Keratinocyte (primary cell): ENCODE results near the gene SOX18. TPM values are rescaled to one million over a fixed set of nuclear protein-coding genes. Genes with fewer than 3 reads are reported as not detected.

Experiments
- DNase-seq: peaks from one replicate; pipeline ENCODE4 v3.0.0-alpha.2; 2011; ENCODE audit warnings: low read depth, missing footprints, low spot score
- FAIRE-seq: peaks from 2 replicates; lab custom pipeline; 2011; peaks lifted over from hg19 to GRCh38; lab: Jason Lieb, UNC
- H2AFZ ChIP-seq: 2 replicates; pipeline ENCODE4 v1.6.0; 2012; ENCODE audit warnings: low read length, control low read depth, inconsistent platforms; ENCODE audit not compliant: control insufficient read depth
- H3K27ac ChIP-seq: 2 replicates; pipeline ENCODE4 v1.5.1; 2011; ENCODE audit warnings: low read length; ENCODE audit not compliant: control insufficient read depth, insufficient read depth
- H3K27me3 ChIP-seq: 3 replicates; pipeline ENCODE4 v1.6.0; 2011; ENCODE audit warnings: low read length; ENCODE audit not compliant: control insufficient read depth, insufficient read depth; ENCODE audit errors: extremely low read depth
- H3K36me3 ChIP-seq, 2 experiments: 2 replicates in 1 of 2; 3 replicates in 1 of 2; pipeline ENCODE4 v1.5.1; 2011; ENCODE audit warnings: low read length in 2 of 2, mild to moderate bottlenecking in 1 of 2; ENCODE audit not compliant: control insufficient read depth in 2 of 2, insufficient read depth in 2 of 2; ENCODE audit errors: extremely low read depth in 1 of 2
- H3K4me1 ChIP-seq: 3 replicates; pipeline ENCODE4 v1.5.1; 2011; ENCODE audit warnings: low read length; ENCODE audit not compliant: control insufficient read depth, insufficient read depth; ENCODE audit errors: extremely low read depth
- H3K4me2 ChIP-seq: 3 replicates; pipeline ENCODE4 v1.6.0; 2011; ENCODE audit warnings: low read depth, low read length; ENCODE audit not compliant: control insufficient read depth, insufficient read depth; ENCODE audit errors: extremely low read depth
- H3K4me3 ChIP-seq, 3 experiments: fragments of 200-600 bp in 1 of 3; sonication (generic) in 1 of 3; 2 replicates in 2 of 3; 3 replicates in 1 of 3; pipeline ENCODE4 v1.5.1; 2011 to 2016; ENCODE audit warnings: low read length in 3 of 3, mild to moderate bottlenecking in 3 of 3, control low read depth in 2 of 3, inconsistent platforms in 1 of 3, low read depth in 1 of 3, mixed read lengths in 1 of 3, mixed run types in 1 of 3, moderate library complexity in 1 of 3; ENCODE audit not compliant: control insufficient read depth in 2 of 3, insufficient read depth in 2 of 3; ENCODE audit errors: extremely low read depth in 1 of 3
- H3K79me2 ChIP-seq: 2 replicates; pipeline ENCODE4 v1.6.0; 2012; ENCODE audit warnings: low read length; ENCODE audit not compliant: control insufficient read depth, insufficient read depth
- H3K9ac ChIP-seq: 3 replicates; pipeline ENCODE4 v1.6.0; 2011; ENCODE audit warnings: low read length; ENCODE audit not compliant: control insufficient read depth, insufficient read depth; ENCODE audit errors: extremely low read depth
- H3K9me1 ChIP-seq: 3 replicates; pipeline ENCODE4 v1.6.0; 2011; ENCODE audit warnings: low read length; ENCODE audit not compliant: control insufficient read depth, insufficient read depth; ENCODE audit errors: extremely low read depth
- H3K9me3 ChIP-seq: 2 replicates; pipeline ENCODE4 v1.5.1; 2012; ENCODE audit warnings: low read depth, low read length; ENCODE audit not compliant: control insufficient read depth
- H4K20me1 ChIP-seq: 3 replicates; pipeline ENCODE4 v1.6.0; 2011; ENCODE audit warnings: low read length; ENCODE audit not compliant: control insufficient read depth, insufficient read depth; ENCODE audit errors: extremely low read depth
- EZH2 ChIP-seq: IDR thresholded peaks from one replicate; pipeline ENCODE4 v1.6.1; 2012; ENCODE audit warnings: inconsistent platforms, mild to moderate bottlenecking, low read length, moderate library complexity
- dilution Hi-C: fragments of 300-500 bp; cut with MboI; formaldehyde crosslinking; loops from one replicate; pipeline ENCODE4 v1.7.0; 2020; ENCODE audit warnings: low sequenced_read_pairs; ENCODE audit not compliant: extremely low pct_ligation_motif_present
- polyA plus RNA-seq, 5 experiments: library from polyadenylated mRNA; depleted of rRNA in 3 of 5; stranded (reverse) in 3 of 5; stranded (forward) in 1 of 5; unstranded in 1 of 5; fragments of >200 nt; gene quantifications; 1 replicate in 1 of 5; 2 replicates in 3 of 5; 3 replicates in 1 of 5; pipeline versions ENCODE4 v1.2.1 to v1.2.3, GENCODE V29; 2011 to 2012; ENCODE audit warnings: missing spikeins in 2 of 5, low read depth in 1 of 5, low replicate concordance in 1 of 5
- TF ChIP-seq, protein P1 (sequence below), 3 experiments: IDR thresholded peaks in 1 of 3; conservative IDR thresholded peaks in 1 of 3; optimal IDR thresholded peaks in 1 of 3; 2 replicates in 2 of 3; 3 replicates in 1 of 3; pipeline versions ENCODE3 to v1.5.1; 2011; ENCODE audit warnings: low read length in 3 of 3, mild to moderate bottlenecking in 3 of 3, moderate library complexity in 2 of 3, control low read depth in 1 of 3, inconsistent platforms in 1 of 3; ENCODE audit not compliant: insufficient read depth in 2 of 3; ENCODE audit errors: extremely low read depth in 1 of 3

SOX18 gene
- polyA plus RNA-seq, 1 donor (not counting 4 experiments of a cell fraction or from before 2014, with no cell fraction given) = not detected

DNA sequence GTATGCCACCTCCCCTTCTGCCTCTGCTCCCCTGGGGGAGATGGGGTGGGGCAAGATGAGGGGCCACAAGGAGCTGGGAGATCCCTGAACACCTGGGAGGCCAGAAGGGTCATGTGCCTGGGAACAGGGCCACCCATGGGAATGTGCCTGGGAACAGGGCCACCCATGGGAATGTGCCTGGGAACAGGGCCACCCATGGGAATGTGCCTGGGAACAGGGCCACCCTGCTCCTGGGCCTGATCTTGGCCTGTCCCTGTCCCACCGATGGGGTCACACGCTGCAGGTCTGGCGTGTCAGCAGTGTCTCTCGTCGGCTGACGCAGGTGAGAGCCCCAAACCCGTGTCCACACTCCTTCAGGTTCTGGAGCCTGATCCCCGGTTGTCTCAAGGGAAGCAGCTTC, 25.5 kb upstream of the SOX18 start:
- dilution Hi-C loops = no loop called here
- FAIRE-seq = no peak
- Histone ChIP-seq H4K20me1 (no peaks in the 10 kb centered on the region), H2AFZ (no peak overlapping the region), H3K9me1 (no peaks in the 10 kb centered on the region), H3K4me2 (no peak overlapping the region), H3K9ac (no peak overlapping the region), H3K36me3 (peaks cover 0 to 10% of the 10 kb centered on the region in 2 experiments), H3K4me1 (peaks cover 13% of the 10 kb centered on the region), H3K79me2 (peaks cover 2% of the 10 kb centered on the region), H3K27me3 (no peaks in the 10 kb centered on the region), H3K9me3 (no peaks in the 10 kb centered on the region), H3K4me3 (no peak overlapping the region), H3K27ac (no peak overlapping the region)
- TF ChIP-seq, protein P1, sequence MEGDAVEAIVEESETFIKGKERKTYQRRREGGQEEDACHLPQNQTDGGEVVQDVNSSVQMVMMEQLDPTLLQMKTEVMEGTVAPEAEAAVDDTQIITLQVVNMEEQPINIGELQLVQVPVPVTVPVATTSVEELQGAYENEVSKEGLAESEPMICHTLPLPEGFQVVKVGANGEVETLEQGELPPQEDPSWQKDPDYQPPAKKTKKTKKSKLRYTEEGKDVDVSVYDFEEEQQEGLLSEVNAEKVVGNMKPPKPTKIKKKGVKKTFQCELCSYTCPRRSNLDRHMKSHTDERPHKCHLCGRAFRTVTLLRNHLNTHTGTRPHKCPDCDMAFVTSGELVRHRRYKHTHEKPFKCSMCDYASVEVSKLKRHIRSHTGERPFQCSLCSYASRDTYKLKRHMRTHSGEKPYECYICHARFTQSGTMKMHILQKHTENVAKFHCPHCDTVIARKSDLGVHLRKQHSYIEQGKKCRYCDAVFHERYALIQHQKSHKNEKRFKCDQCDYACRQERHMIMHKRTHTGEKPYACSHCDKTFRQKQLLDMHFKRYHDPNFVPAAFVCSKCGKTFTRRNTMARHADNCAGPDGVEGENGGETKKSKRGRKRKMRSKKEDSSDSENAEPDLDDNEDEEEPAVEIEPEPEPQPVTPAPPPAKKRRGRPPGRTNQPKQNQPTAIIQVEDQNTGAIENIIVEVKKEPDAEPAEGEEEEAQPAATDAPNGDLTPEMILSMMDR (optimal IDR thresholded peaks at IDR 0.05 in 1 of 3, IDR thresholded peaks at IDR 0.05 in 1 of 3, conservative IDR thresholded peaks at IDR 0.05 in 1 of 3; ENCODE audit: extremely low read depth in 1 of 3, insufficient read depth in 2 of 3, low read length in 3 of 3) = no peak
- no peak for TF ChIP-seq EZH2
- no peak for DNase-seq

DNA sequence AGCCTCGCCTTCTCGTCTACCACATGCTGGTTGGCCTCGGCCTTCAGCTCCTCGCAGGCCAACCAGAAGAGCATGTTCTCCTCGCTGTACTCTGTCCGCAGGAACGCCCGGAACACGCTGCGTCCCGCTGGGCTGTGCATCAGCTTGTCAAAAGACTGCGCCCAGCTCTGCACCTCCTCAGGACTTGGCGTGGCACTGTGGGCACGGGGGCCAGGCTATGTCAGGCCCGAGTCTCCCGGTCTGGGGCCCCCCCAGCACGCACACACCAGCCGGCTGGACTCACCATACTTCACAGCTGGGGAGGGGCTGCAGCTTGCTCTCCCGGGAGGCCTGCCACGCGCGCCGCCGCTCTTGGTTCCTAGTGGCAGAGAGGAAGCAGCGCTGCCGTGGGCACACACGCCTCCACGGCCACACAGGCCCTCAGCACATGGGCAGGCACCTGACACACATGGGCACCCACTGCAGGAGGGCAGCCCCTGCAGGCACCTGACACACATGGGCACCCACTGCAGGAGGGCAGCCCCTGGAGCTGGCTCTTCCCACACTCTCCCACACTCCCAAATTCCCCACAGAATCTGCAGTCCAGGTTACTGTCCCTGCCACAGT, 24.8 kb upstream of the SOX18 start:
- H3K9ac ChIP-seq = no peak overlapping the region

More for the DNA sequence above, 24.8 kb upstream of the SOX18 start:
- Histone ChIP-seq H3K79me2 (peaks cover 2% of the 10 kb centered on the region), H3K27me3 (no peaks in the 10 kb centered on the region), H3K9me3 (no peaks in the 10 kb centered on the region), H2AFZ (no peak overlapping the region), H4K20me1 (no peaks in the 10 kb centered on the region), H3K36me3 (peaks cover 0 to 10% of the 10 kb centered on the region in 2 experiments), H3K4me3 (no peak overlapping the region), H3K9me1 (no peaks in the 10 kb centered on the region), H3K27ac (no peak overlapping the region), H3K4me2 (no peak overlapping the region), H3K4me1 (peaks cover 13% of the 10 kb centered on the region)
- FAIRE-seq (no peak), DNase-seq (no peak)
- dilution Hi-C loops = no loop called here
- TF ChIP-seq, protein P1 (optimal IDR thresholded peaks at IDR 0.05 in 1 of 3, IDR thresholded peaks at IDR 0.05 in 1 of 3, conservative IDR thresholded peaks at IDR 0.05 in 1 of 3; ENCODE audit: extremely low read depth in 1 of 3, insufficient read depth in 2 of 3, low read length in 3 of 3) = no peak
- no peak for TF ChIP-seq EZH2
